Upper lobe of left lung (tissue), 4 donors: ENCODE data around the gene CRYAA.
"Not testable (repeated sequence)": the region's sequence is repeated elsewhere in the genome, so short reads cannot be mapped to it uniquely, and the experiment has no call there.

Experiments
- EP300 ChIP-seq, 4 donors: sonication (generic); formaldehyde crosslinking; IDR thresholded peaks; one replicate each; pipeline ENCODE4 v1.5.1; 2017; ENCODE audit warnings: antibody characterized with exemption in 4 of 4, control low read depth in 2 of 4
- POLR2A ChIP-seq, 4 donors: fragments of 450-650 bp; IDR thresholded peaks; one replicate each; pipeline ENCODE4 v1.5.1; 2016 to 2017; ENCODE audit warnings: antibody characterized with exemption in 4 of 4, mild to moderate bottlenecking in 2 of 4
- POLR2AphosphoS5 ChIP-seq, 2 donors: sonication (generic); formaldehyde crosslinking; IDR thresholded peaks; one replicate each; pipeline ENCODE4 v1.5.1; 2017; ENCODE audit warnings: antibody characterized with exemption in 2 of 2
- TF ChIP-seq, protein P1 (sequence below), 6 experiments: fragments of 450-650 bp in 4 of 6; fragments of 200-600 bp in 2 of 6; sonication (generic) in 2 of 6; IDR thresholded peaks; one replicate each; pipeline ENCODE4 v1.5.1; 2016 to 2019; ENCODE audit warnings: antibody characterized with exemption in 6 of 6

DNA sequence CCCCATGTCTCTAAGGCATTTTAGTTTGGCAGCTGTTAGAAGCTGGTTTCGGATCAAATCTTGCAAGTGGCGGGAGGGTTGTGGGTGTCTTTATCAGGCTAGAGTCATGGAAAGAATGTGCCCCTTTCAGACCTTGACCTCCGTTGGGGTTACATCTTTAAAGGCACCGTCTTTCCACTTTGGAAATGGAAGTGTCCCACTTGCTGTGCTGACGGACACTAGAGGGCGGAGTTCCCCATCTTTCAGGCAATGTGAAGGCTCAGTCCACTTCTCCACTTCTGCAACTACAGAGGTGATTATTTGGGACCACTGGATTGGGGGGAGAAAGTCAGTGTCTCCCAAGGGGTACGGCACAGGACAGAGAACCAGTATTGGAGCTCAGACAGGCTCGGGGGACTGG, 29.9 kb upstream of the CRYAA start:
- TF ChIP-seq, protein P1, sequence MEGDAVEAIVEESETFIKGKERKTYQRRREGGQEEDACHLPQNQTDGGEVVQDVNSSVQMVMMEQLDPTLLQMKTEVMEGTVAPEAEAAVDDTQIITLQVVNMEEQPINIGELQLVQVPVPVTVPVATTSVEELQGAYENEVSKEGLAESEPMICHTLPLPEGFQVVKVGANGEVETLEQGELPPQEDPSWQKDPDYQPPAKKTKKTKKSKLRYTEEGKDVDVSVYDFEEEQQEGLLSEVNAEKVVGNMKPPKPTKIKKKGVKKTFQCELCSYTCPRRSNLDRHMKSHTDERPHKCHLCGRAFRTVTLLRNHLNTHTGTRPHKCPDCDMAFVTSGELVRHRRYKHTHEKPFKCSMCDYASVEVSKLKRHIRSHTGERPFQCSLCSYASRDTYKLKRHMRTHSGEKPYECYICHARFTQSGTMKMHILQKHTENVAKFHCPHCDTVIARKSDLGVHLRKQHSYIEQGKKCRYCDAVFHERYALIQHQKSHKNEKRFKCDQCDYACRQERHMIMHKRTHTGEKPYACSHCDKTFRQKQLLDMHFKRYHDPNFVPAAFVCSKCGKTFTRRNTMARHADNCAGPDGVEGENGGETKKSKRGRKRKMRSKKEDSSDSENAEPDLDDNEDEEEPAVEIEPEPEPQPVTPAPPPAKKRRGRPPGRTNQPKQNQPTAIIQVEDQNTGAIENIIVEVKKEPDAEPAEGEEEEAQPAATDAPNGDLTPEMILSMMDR (IDR thresholded peaks at IDR 0.05) = not testable (repeated sequence)
- not testable (repeated sequence) for TF ChIP-seq POLR2A, POLR2AphosphoS5, EP300 (IDR thresholded peaks at IDR 0.05)
